Caki2 (cell line): ENCODE results near the gene PKD1L1. TPM values are rescaled to one million over a fixed set of nuclear protein-coding genes. Genes with fewer than 3 reads are reported as not detected.
"Not testable (repeated sequence)": the region's sequence is repeated elsewhere in the genome, so short reads cannot be mapped to it uniquely, and the experiment has no call there.

Source experiments
- DNase-seq: peaks from one replicate; pipeline ENCODE4 v3.0.0-alpha.2; 2015; ENCODE audit warnings: low read depth
- in situ Hi-C: cut with HindIII; loops from 2 replicates; pipeline ENCODE4 v1.10.0; 2016; ENCODE audit warnings: low sequenced_read_pairs, low pct_unique_long_range_greater_than_20kb, mixed read lengths
- total RNA-seq: library from RNA; depleted of rRNA; stranded (reverse); fragments of >200 nt; shearing (Covaris generic); gene quantifications from 2 replicates; pipeline ENCODE4 v1.2.3, GENCODE V29; 2014; ENCODE audit warnings: low replicate concordance

PKD1L1 gene
- total RNA-seq, 1 experiment from 2014 or later, result not detected

DNA sequence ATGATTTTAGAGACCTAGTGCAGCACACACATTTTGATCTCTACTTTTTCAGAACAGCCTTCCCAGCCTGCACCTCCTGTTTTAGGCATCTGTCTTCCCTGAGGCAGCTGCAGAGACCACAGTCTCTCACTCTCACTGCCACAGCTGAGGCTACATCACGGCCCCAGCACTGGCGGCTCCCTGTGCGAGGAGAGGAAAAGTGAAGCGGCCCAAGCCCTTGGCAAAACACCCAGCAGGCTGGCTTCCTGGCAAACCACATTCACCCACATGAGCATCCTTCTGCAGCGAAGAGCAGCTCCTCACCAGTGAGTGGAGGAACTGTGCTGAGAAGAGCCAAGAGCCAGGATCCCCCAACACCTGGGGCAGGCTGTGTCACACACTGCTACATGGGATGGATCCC is 17.2 kb upstream of the PKD1L1 start:
- in situ Hi-C loops, result no loop called here
- DNase-seq, result no peak

DNA sequence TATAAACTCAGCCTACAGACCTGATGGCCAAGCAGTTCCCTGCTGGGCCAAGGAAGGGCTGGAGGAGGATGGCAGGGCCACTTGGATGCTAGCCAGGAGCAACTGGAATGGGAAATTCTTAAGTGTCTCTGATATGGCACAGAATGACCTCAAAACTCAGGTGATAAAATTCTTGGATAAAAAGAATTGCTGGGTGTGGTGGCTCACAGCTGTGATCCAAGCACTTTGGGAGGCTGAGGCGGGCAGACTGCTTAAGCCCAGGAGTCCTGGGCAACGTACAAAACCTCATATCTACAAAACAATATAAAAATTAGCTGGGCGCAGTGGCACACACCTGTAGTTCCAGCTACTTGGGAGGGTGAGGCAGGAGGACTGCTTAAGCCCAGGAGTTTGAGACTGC is 14.0 kb upstream of the PKD1L1 start:
- in situ Hi-C loops, result no loop called here

GRCh38 chr7:47957156-47957555 is 8.9 kb upstream of the PKD1L1 start:
- DNase-seq, result no peak
- in situ Hi-C loops, result no loop called here

More for the DNA sequence above, 14.0 kb upstream of the PKD1L1 start:
- DNase-seq, result no peak

DNA sequence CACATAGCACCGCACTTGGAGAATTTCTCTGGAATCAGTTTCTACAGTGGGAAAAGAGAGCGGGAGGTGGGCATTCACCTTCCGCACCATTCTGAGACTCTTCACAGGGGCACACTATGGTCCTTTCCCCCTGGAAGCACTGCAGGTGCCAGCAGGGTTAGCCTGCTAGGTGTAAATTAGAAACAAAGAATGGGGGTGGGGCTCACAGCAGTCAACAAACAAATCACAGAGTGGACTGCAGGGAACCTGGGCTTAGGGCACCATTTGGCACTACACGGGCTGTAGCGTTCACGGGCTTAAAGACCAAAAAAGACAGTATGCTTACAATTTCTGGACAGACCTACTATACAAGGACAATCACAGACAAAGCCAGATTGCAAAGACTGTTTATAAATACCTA is 8.0 kb upstream of the PKD1L1 start:
- in situ Hi-C loops, result no loop called here
- DNase-seq, result no peak

DNA sequence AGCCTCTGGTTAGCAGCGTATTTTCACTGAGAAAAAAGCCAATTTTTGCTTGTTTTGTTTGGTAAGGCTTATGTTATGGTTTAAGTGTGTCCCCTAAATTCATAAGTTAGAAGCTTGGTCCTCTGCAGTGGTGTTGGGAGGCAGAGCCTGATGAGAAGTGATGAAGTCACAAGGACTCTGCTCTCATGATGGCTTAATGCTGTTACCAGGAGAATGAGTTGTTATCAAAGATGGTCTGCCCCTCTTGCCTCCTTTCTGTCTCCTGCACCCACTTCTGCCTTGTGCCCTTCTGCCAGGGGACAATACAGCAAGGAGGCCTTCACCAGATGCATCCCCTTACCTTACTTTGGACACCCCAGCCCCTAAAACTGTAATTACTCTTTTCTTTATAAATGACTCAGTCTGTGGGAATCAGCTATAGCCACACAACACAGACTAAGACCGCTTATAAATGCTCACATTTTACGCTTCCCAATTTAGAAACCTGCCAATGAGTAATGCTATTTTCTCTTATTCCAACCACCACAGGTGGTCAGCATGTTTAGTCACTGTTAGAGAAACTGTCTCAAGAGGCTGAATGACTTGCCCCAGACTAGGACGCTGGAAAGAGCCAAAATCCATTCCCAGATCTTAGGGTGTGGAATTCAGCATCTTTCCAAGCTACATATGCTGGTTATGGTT is 6.1 kb upstream of the PKD1L1 start:
- no peak for DNase-seq
- in situ Hi-C loops, result no loop called here

DNA sequence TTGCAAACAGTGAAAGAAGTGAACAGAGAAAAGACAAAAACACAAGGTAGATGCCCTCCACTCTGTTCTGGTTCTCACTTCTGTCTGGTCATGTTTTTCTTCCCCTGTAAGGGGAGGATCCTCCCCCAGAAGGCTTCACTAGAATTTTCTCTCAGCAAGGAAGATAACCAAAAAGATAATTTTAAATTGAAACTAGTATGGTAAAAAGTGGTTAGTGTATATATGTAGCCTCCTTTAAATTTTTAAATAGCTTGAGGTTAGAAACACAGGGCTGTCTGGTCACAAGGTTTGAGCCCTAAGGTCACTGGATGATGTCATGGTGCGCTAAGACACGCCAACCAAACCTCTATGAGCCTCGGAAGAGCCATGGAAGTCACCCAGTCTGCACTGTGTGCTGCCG is 5.6 kb upstream of the PKD1L1 start:
- in situ Hi-C loops, result no loop called here

GRCh38 chr7:47952224-47952623 is 4.0 kb upstream of the PKD1L1 start:
- in situ Hi-C loops, result no loop called here
- no peak for DNase-seq

More for the DNA sequence above, 5.6 kb upstream of the PKD1L1 start:
- no peak for DNase-seq

GRCh38 chr7:47951374-47951773 is 3.1 kb upstream of the PKD1L1 start:
- in situ Hi-C loops, result no loop called here
- no peak for DNase-seq

- in situ Hi-C loops, result no loop called here
- DNase-seq, result no peak
Observed at GRCh38 chr7:47950714-47951113, 2.4 kb upstream of the PKD1L1 start.

- DNase-seq, result no peak
- in situ Hi-C loops, result no loop called here
Observed at GRCh38 chr7:47949703-47950102, 1.4 kb upstream of the PKD1L1 start.

DNA sequence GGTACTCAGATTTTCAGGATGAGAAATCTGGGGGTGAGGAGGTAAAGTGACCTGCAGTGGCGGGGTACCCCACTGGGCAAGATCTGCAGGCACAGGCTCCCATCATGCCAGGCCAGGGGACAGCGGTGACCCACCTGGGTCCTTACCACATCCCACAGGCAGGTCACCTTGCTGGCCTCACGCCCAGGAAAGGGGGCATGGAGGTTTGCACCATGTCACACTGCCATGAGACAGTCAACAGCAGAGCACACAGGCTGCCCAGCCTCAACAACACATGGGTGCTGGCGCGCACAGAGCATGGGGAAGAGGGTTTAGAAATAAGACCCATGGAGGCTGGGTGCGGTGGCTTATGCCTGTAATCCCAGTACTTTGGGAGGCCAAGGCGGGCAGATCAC is 914 bp downstream of the PKD1L1 start:
- no peak for DNase-seq
- in situ Hi-C loops, result no loop called here

DNA sequence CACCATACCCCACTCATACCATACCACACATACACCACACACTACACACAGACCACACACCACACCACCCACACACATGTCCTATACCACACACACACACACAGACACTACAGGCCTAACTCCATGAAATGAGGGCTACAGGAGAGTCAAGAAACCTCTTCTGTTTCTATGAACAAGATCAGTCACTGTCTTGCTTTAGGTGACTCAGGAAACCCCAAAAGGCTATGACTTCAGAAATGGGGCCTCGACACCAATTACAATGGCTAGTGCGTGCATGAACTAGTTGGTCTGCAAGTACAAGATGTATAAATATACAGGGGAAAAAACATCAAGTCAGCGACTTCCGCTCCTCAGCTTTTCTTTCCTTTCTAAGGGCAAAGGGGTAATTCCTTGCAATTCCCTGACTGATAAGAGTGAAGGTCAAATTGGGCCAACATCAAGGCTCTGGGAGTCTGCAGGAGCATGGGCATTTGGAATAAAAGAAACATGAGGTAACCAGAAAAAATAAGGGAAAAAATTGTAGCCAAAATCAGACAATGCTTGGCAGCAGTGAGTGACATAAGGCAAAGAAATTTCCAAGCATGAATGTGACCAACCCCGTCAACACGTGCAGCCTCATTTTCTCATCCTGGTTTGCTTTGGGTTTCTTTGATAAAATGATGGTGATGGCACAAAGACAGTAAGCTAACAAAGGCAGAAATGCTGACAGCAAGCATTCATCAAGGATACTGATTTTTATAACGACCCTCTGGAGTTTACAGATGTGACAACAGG is 1.5 kb downstream of the PKD1L1 start:
- DNase-seq, result no peak
- in situ Hi-C loops, result no loop called here

- DNase-seq, result peak; percentile 52
- in situ Hi-C loops, result no loop called here
Observed at GRCh38 chr7:47945261-47946015, 2.8 kb downstream of the PKD1L1 start.

- in situ Hi-C loops, result no loop called here
- no peak for DNase-seq
Observed at GRCh38 chr7:47944536-47945260, 3.6 kb downstream of the PKD1L1 start.

- no peak for DNase-seq
- in situ Hi-C loops, result no loop called here
Observed at GRCh38 chr7:47943676-47944474, 4.4 kb downstream of the PKD1L1 start.

DNA sequence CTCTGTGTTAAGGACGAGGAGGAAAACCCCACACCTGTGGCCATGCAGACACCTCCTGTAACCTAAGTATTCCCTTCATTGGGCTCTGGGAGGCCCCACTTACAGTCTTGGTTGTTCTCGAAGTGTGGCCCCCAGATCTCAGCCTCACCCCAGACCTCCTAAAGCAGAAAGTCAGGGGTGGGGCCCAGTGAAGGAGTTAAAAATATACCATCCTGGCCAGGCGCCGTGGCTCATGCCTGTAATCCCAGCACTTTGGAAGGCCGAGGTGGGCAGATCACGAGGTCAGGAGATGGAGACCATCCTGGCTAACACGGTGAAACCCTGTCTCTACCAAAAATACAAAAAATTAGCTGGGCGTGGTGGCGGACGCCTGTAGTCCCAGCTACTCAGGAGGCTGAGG is 5.6 kb downstream of the PKD1L1 start:
- DNase-seq, result not testable (repeated sequence)

GRCh38 chr7:47942132-47942531 is 6.1 kb downstream of the PKD1L1 start:
- DNase-seq, result no peak
- in situ Hi-C loops, result no loop called here

More for the DNA sequence above, 5.6 kb downstream of the PKD1L1 start:
- in situ Hi-C loops, result not testable (repeated sequence)
